IMR-90 (cell line): ENCODE measurements around the gene PPP1R14D.

Experiments
- CEBPB ChIP-seq: IDR thresholded peaks from 2 replicates; pipeline ENCODE4 v1.6.1; 2012; ENCODE audit warnings: low read depth, low read length, improper control_type of control experiment
- FOS ChIP-seq: fragments of 150-350 bp; IDR thresholded peaks from 2 replicates; pipeline ENCODE4 v1.6.1; 2016; ENCODE audit warnings: low read depth, low read length
- MAFK ChIP-seq: IDR thresholded peaks from 2 replicates; pipeline ENCODE4 v1.6.1; 2012; ENCODE audit warnings: low read depth, low read length, improper control_type of control experiment
- MAZ ChIP-seq: IDR thresholded peaks from 2 replicates; pipeline ENCODE4 v1.6.1; 2012; ENCODE audit warnings: low read depth, mild to moderate bottlenecking, low read length, improper control_type of control experiment, moderate library complexity, borderline replicate concordance
- MXI1 ChIP-seq: IDR thresholded peaks from 2 replicates; pipeline ENCODE4 v1.6.1; 2012; ENCODE audit warnings: low read depth, mild to moderate bottlenecking, low read length, moderate library complexity, borderline replicate concordance
- POLR2A ChIP-seq: IDR thresholded peaks from 2 replicates; pipeline ENCODE4 v1.6.1; 2012; ENCODE audit warnings: mild to moderate bottlenecking, low read depth, low read length
- RAD21 ChIP-seq: IDR thresholded peaks from 2 replicates; pipeline ENCODE4 v1.6.1; 2012; ENCODE audit warnings: low read length, improper control_type of control experiment
- RCOR1 ChIP-seq: IDR thresholded peaks from 2 replicates; pipeline ENCODE4 v1.6.1; 2012; ENCODE audit warnings: mild to moderate bottlenecking, low read length, improper control_type of control experiment; ENCODE audit not compliant: insufficient replicate concordance
- RFX5 ChIP-seq: IDR thresholded peaks from 2 replicates; pipeline ENCODE4 v1.8.0; 2012; ENCODE audit warnings: low read depth, mild to moderate bottlenecking, low read length, moderate library complexity
- TF ChIP-seq, protein P1 (sequence below): conservative IDR thresholded peaks from 2 replicates; pipeline ENCODE4 v1.5.1; 2012; ENCODE audit warnings: mild to moderate bottlenecking, low read depth, low read length, improper control_type of control experiment
- TF ChIP-seq, protein P2 (sequence below): fragments of 150-350 bp; IDR thresholded peaks from 2 replicates; pipeline ENCODE4 v1.6.1; 2017; ENCODE audit warnings: mild to moderate bottlenecking, antibody characterized with exemption, low read length, low read depth

DNA sequence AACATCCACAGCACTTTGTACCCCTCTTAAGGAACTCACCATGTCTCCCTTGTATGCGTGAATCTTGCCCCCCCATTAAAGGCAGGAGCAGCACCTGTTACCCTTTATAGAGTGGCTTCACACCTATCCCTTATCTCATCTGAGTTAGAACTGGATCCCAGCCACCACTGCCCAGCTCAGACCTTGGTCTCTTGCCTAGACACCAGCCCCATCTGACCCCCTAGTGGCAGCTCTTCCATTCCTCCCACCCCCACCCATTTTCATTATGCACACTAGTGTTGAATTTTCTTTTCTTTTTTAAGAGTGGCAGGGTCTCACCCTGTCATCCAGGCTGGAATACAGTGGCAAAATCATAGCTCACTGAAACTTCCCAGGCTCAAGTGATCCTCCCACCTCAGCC, 24.8 kb downstream of the PPP1R14D start:
- TF ChIP-seq, protein P1, sequence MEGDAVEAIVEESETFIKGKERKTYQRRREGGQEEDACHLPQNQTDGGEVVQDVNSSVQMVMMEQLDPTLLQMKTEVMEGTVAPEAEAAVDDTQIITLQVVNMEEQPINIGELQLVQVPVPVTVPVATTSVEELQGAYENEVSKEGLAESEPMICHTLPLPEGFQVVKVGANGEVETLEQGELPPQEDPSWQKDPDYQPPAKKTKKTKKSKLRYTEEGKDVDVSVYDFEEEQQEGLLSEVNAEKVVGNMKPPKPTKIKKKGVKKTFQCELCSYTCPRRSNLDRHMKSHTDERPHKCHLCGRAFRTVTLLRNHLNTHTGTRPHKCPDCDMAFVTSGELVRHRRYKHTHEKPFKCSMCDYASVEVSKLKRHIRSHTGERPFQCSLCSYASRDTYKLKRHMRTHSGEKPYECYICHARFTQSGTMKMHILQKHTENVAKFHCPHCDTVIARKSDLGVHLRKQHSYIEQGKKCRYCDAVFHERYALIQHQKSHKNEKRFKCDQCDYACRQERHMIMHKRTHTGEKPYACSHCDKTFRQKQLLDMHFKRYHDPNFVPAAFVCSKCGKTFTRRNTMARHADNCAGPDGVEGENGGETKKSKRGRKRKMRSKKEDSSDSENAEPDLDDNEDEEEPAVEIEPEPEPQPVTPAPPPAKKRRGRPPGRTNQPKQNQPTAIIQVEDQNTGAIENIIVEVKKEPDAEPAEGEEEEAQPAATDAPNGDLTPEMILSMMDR, result no peak
- TF ChIP-seq MXI1 (no peak), MAZ (no peak), POLR2A (no peak), CEBPB (no peak), RAD21 (no peak), RFX5 (no peak), FOS (no peak), MAFK (no peak), RCOR1 (no peak)
- TF ChIP-seq, protein P2, sequence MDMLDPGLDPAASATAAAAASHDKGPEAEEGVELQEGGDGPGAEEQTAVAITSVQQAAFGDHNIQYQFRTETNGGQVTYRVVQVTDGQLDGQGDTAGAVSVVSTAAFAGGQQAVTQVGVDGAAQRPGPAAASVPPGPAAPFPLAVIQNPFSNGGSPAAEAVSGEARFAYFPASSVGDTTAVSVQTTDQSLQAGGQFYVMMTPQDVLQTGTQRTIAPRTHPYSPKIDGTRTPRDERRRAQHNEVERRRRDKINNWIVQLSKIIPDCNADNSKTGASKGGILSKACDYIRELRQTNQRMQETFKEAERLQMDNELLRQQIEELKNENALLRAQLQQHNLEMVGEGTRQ, result no peak
